ENCODE measurements around the gene THRAP3.

- TF ChIP-seq, protein P1, sequence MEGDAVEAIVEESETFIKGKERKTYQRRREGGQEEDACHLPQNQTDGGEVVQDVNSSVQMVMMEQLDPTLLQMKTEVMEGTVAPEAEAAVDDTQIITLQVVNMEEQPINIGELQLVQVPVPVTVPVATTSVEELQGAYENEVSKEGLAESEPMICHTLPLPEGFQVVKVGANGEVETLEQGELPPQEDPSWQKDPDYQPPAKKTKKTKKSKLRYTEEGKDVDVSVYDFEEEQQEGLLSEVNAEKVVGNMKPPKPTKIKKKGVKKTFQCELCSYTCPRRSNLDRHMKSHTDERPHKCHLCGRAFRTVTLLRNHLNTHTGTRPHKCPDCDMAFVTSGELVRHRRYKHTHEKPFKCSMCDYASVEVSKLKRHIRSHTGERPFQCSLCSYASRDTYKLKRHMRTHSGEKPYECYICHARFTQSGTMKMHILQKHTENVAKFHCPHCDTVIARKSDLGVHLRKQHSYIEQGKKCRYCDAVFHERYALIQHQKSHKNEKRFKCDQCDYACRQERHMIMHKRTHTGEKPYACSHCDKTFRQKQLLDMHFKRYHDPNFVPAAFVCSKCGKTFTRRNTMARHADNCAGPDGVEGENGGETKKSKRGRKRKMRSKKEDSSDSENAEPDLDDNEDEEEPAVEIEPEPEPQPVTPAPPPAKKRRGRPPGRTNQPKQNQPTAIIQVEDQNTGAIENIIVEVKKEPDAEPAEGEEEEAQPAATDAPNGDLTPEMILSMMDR (IDR thresholded peaks at IDR 0.05), result no peak
- no peak for TF ChIP-seq POLR2A (IDR thresholded peaks at IDR 0.05)
Observed at GRCh38 chr1:36286802-36287201, 62.6 kb downstream of the THRAP3 start.

Measured in thyroid gland (tissue), 4 donors.